HUES48 (cell line): ENCODE data around the gene TET2.

ENCODE experiments used
- H3K27ac ChIP-seq: one replicate; pipeline ENCODE4 v1.7.0; 2013; ENCODE audit warnings: low read depth, low read length, inconsistent platforms
- H3K27me3 ChIP-seq: 2 replicates; pipeline ENCODE4 v1.6.1; 2013; ENCODE audit warnings: mild to moderate bottlenecking, low read length; ENCODE audit not compliant: control insufficient read depth, insufficient read depth
- H3K36me3 ChIP-seq: 2 replicates; pipeline ENCODE4 v1.6.1; 2013; ENCODE audit warnings: low read length; ENCODE audit not compliant: control insufficient read depth, insufficient read depth
- H3K4me1 ChIP-seq: 2 replicates; pipeline ENCODE4 v1.6.1; 2013; ENCODE audit warnings: mild to moderate bottlenecking, low read length; ENCODE audit not compliant: control insufficient read depth, insufficient read depth
- H3K4me3 ChIP-seq: 2 replicates; pipeline ENCODE4 v1.5.1; 2013; ENCODE audit warnings: mild to moderate bottlenecking, low read depth, low read length
- H3K9ac ChIP-seq: 2 replicates; pipeline ENCODE4 v1.6.1; 2013; ENCODE audit warnings: mild to moderate bottlenecking, low read depth, low read length, moderate library complexity
- H3K9me3 ChIP-seq: 2 replicates; pipeline ENCODE4 v1.6.1; 2013; ENCODE audit warnings: low read length; ENCODE audit not compliant: control insufficient read depth, insufficient read depth

The TET2 gene

DNA sequence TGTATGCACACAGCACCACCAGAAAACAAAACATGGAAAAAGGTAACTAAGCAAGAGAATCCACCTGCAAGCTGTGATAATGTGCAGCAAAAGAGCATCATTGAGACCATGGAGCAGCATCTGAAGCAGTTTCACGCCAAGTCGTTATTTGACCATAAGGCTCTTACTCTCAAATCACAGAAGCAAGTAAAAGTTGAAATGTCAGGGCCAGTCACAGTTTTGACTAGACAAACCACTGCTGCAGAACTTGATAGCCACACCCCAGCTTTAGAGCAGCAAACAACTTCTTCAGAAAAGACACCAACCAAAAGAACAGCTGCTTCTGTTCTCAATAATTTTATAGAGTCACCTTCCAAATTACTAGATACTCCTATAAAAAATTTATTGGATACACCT lies 90.2 kb downstream of the TET2 start:
- Histone ChIP-seq H3K4me3 (no peak overlapping the region), H3K36me3 (no peaks in the 10 kb centered on the region), H3K9me3 (no peaks in the 10 kb centered on the region), H3K27me3 (no peaks in the 10 kb centered on the region), H3K4me1 (peaks cover 9% of the 10 kb centered on the region), H3K9ac (no peak overlapping the region), H3K27ac (no peak overlapping the region)

GRCh38 chr4:105240037-105240436 lies 93.4 kb downstream of the TET2 start:
- Histone ChIP-seq H3K4me3 (no peak overlapping the region), H3K4me1 (no peaks in the 10 kb centered on the region), H3K9ac (no peak overlapping the region), H3K36me3 (no peaks in the 10 kb centered on the region), H3K9me3 (no peaks in the 10 kb centered on the region), H3K27me3 (no peaks in the 10 kb centered on the region), H3K27ac (no peak overlapping the region)

- Histone ChIP-seq H3K36me3 (no peaks in the 10 kb centered on the region), H3K4me1 (no peaks in the 10 kb centered on the region), H3K9ac (no peak overlapping the region), H3K27me3 (no peaks in the 10 kb centered on the region), H3K9me3 (no peaks in the 10 kb centered on the region), H3K27ac (no peak overlapping the region), H3K4me3 (no peak overlapping the region)
Observed at GRCh38 chr4:105241451-105241850, 94.8 kb downstream of the TET2 start.

DNA sequence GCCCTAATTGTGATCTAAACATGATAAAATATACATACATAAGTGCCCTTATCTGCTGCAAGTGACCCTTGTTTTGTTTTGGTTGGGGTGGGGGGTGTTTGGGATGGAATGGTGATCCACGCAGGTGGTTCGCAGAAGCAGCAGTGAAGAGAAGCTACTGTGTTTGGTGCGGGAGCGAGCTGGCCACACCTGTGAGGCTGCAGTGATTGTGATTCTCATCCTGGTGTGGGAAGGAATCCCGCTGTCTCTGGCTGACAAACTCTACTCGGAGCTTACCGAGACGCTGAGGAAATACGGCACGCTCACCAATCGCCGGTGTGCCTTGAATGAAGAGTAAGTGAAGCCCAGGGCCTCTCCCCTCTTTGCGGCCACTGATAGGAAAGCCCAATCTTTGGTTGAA lies 96.8 kb downstream of the TET2 start:
- Histone ChIP-seq H3K27ac (no peak overlapping the region), H3K4me3 (no peak overlapping the region), H3K9ac (no peak overlapping the region; the same call in 1 of the 2 replicates), H3K9me3 (no peaks in the 10 kb centered on the region), H3K36me3 (no peaks in the 10 kb centered on the region), H3K4me1 (no peaks in the 10 kb centered on the region), H3K27me3 (no peaks in the 10 kb centered on the region)

DNA sequence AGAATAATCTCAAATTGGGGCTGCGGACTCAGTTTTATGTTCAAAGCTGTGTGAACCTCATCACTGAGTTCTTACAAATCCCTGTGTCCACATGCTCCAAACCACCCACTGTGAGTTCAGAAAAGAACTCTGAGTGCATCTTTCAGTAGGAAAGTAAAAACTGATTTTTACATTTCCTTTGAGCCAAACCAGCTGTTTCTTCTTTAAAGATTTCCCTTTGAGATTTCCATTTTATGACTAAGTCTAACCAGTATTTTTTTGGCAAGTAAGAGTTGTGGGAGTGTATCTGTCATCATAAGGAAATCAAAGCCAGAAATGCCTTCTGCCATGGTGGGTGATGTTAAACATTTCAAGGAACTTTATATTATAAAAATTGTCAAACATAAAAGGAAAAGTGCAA lies 100.0 kb downstream of the TET2 start:
- no peak overlapping the region for H3K9ac ChIP-seq
- H3K27ac ChIP-seq = no peak overlapping the region
- H3K9me3 ChIP-seq = no peaks in the 10 kb centered on the region
- no peaks in the 10 kb centered on the region for H3K27me3 ChIP-seq
- H3K36me3 ChIP-seq = no peaks in the 10 kb centered on the region
- no peaks in the 10 kb centered on the region for H3K4me1 ChIP-seq
- no peak overlapping the region for H3K4me3 ChIP-seq

- Histone ChIP-seq H3K36me3 (no peaks in the 10 kb centered on the region), H3K9ac (no peak overlapping the region), H3K4me1 (no peaks in the 10 kb centered on the region), H3K27me3 (no peaks in the 10 kb centered on the region), H3K4me3 (no peak overlapping the region), H3K9me3 (no peaks in the 10 kb centered on the region), H3K27ac (no peak overlapping the region)
Observed at GRCh38 chr4:105248613-105249012, 101.9 kb downstream of the TET2 start.

DNA sequence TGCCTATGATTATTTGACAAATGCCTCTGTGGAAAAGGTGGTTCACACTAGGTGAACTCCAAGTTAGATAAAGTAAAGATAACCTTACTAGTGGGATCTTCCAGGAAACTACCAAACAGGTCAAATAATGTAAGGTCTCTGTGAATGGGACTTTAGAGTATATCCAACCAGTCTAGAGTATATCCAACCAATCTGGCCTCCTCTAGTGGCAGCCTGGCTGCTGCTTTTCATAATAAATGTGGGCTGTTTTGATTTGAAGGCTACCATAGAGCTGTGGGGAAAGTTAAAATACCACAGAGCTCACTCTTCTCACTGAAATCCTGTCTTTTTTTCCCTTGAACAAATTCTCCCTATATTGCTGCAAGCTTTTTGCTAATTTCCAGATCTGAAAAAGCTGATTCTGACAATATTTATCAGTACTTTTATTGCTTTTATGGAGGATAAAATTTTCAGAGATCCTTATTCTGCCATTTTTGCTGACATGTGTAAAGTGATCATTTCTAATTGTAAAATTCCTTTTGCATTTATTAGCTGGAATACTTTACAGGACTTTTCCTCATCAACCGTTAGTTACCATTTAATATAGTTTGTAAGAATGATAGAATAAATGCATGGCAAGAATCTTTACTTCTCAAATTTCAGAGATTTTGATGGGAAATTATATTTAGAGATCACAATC lies 111.3 kb downstream of the TET2 start:
- Histone ChIP-seq H3K4me3 (no peak overlapping the region), H3K9ac (no peak overlapping the region), H3K4me1 (no peaks in the 10 kb centered on the region), H3K9me3 (no peaks in the 10 kb centered on the region), H3K36me3 (no peaks in the 10 kb centered on the region), H3K27me3 (no peaks in the 10 kb centered on the region), H3K27ac (no peak overlapping the region)

GRCh38 chr4:105265689-105266088 lies 119.0 kb downstream of the TET2 start:
- Histone ChIP-seq H3K4me1 (no peaks in the 10 kb centered on the region), H3K36me3 (peaks cover 4% of the 10 kb centered on the region; the same call in 1 of the 2 replicates), H3K4me3 (no peak overlapping the region), H3K27ac (no peak overlapping the region), H3K9ac (no peak overlapping the region), H3K27me3 (no peaks in the 10 kb centered on the region), H3K9me3 (no peaks in the 10 kb centered on the region)

- Histone ChIP-seq H3K27ac (no peak overlapping the region), H3K9me3 (no peaks in the 10 kb centered on the region), H3K4me3 (no peak overlapping the region), H3K4me1 (no peaks in the 10 kb centered on the region), H3K36me3 (peaks cover 4% of the 10 kb centered on the region; the same call in 1 of the 2 replicates), H3K9ac (no peak overlapping the region), H3K27me3 (no peaks in the 10 kb centered on the region)
Observed at GRCh38 chr4:105267280-105267679, 120.6 kb downstream of the TET2 start.

DNA sequence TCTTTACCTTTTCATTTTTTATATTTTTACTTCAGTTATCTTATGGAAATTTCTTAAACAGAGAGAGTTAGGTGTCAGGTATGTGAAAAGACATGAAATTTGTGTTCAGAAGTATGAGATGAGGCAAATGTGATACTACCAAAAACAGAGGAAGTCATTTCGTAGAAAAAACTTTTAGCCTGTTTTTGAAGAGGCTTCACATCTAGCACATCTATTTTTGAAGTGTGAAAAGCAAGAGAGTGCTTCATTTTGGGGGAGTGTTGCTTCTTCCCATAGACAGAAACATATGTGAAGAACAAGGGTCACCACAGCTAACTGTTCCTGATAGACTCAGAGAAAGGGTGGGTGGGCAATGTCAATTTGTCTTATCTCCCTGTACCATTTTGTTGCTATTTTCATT lies 125.3 kb downstream of the TET2 start:
- Histone ChIP-seq H3K4me1 (no peaks in the 10 kb centered on the region), H3K27ac (no peak overlapping the region), H3K9ac (no peak overlapping the region), H3K27me3 (no peaks in the 10 kb centered on the region), H3K9me3 (no peaks in the 10 kb centered on the region), H3K36me3 (peaks cover 4% of the 10 kb centered on the region; the same call in 1 of the 2 replicates), H3K4me3 (no peak overlapping the region)

- H3K9ac ChIP-seq = no peak overlapping the region
- no peaks in the 10 kb centered on the region for H3K9me3 ChIP-seq
- H3K4me3 ChIP-seq = no peak overlapping the region
- no peaks in the 10 kb centered on the region for H3K27me3 ChIP-seq
- H3K36me3 ChIP-seq = peaks cover 4% of the 10 kb centered on the region; the same call in 1 of the 2 replicates
- no peak overlapping the region for H3K27ac ChIP-seq
- H3K4me1 ChIP-seq = peaks cover 6% of the 10 kb centered on the region; the same call in 1 of the 2 replicates
Observed at GRCh38 chr4:105273230-105273629, 126.6 kb downstream of the TET2 start.
